ENCODE results near the gene WBP2NL. TPM values are rescaled to one million over a fixed set of nuclear protein-coding genes. Genes with fewer than 3 reads are reported as not detected.

WBP2NL gene
- total RNA-seq, 1 experiment from 2014 or later: 0.22 TPM

DNA sequence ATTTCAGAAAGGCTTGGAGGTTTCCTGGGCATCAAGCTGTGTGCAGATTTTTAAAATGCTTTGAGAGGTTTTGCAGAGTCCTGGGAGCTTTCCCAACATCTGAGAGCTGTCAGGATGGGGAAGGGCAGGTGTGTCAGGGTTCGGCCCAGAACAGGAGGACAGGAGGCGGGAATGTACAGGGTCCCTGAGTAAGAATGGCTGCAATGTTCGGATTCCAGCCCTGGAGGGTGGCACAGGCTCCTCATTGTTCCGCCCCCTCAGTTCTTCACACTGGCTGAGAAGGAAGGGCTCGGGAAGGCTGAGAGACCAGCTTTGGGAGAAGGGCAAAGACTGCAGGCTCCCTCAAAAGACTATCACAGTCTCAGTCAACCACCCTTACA lies 34.5 kb upstream of the WBP2NL start:
- Histone ChIP-seq H3K4me1 (ENCODE audit: insufficient read depth, low read length) (no peaks in the 10 kb centered on the region), H2BK120ac (ENCODE audit: low read depth, low read length, poor library complexity, severe bottlenecking) (no peak overlapping the region), H3K9ac (ENCODE audit: extremely low read depth, insufficient read length, low read length) (no peak overlapping the region), H4K20me1 (ENCODE audit: control insufficient read depth, insufficient read depth, insufficient read length) (no peaks in the 10 kb centered on the region), H3K23me2 (ENCODE audit: insufficient read length, low read depth, low read length, poor library complexity, severe bottlenecking) (no peaks in the 10 kb centered on the region), H2BK15ac (ENCODE audit: low read depth, low read length) (no peak overlapping the region), H2AFZ (ENCODE audit: low read length) (no peak overlapping the region), H3K9me3 (ENCODE audit: control insufficient read depth, low read depth, low read length) (no peaks in the 10 kb centered on the region), H3T11ph (ENCODE audit: low read length) (no peak overlapping the region), H3K79me2 (ENCODE audit: insufficient read depth, low read length) (no peaks in the 10 kb centered on the region), H3K56ac (ENCODE audit: insufficient read length, low read depth, low read length) (no peak overlapping the region), H4K8ac (replicated peaks; ENCODE audit: insufficient read length, low read depth, low read length) (no peak overlapping the region), H3K14ac (ENCODE audit: insufficient read depth, low read length) (no peak overlapping the region), H3K4ac (ENCODE audit: low read depth, low read length) (no peak overlapping the region), H2BK20ac (ENCODE audit: low read depth, low read length, poor library complexity, severe bottlenecking) (no peak overlapping the region), H3K79me1 (ENCODE audit: insufficient read depth, low read depth, low read length, poor library complexity, severe bottlenecking) (no peaks in the 10 kb centered on the region), H3K27ac (ENCODE audit: insufficient read length, low read depth, low read length) (no peak overlapping the region), H2BK12ac (ENCODE audit: insufficient read length, low read depth, low read length) (no peak overlapping the region), H4K5ac (ENCODE audit: insufficient read length, low read depth, low read length) (no peak overlapping the region), H2AK5ac (ENCODE audit: insufficient read length, low read length) (no peak overlapping the region), H4K91ac (ENCODE audit: insufficient read length, low read depth, low read length) (no peak overlapping the region), H2BK5ac (ENCODE audit: insufficient read length, low read length) (no peak overlapping the region), H3K27me3 (ENCODE audit: insufficient read depth, low read length) (no peaks in the 10 kb centered on the region), H3K18ac (ENCODE audit: insufficient read length, low read depth, low read length) (no peak overlapping the region), H3K23ac (ENCODE audit: insufficient read length, low read depth, low read length) (no peak overlapping the region), H3K4me2 (ENCODE audit: insufficient read depth, insufficient read length, low read length) (no peak overlapping the region)
- TF ChIP-seq, protein P1, sequence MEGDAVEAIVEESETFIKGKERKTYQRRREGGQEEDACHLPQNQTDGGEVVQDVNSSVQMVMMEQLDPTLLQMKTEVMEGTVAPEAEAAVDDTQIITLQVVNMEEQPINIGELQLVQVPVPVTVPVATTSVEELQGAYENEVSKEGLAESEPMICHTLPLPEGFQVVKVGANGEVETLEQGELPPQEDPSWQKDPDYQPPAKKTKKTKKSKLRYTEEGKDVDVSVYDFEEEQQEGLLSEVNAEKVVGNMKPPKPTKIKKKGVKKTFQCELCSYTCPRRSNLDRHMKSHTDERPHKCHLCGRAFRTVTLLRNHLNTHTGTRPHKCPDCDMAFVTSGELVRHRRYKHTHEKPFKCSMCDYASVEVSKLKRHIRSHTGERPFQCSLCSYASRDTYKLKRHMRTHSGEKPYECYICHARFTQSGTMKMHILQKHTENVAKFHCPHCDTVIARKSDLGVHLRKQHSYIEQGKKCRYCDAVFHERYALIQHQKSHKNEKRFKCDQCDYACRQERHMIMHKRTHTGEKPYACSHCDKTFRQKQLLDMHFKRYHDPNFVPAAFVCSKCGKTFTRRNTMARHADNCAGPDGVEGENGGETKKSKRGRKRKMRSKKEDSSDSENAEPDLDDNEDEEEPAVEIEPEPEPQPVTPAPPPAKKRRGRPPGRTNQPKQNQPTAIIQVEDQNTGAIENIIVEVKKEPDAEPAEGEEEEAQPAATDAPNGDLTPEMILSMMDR (conservative IDR thresholded peaks at IDR 0.05): no peak
- Mint-ChIP-seq H3K4me1 (peaks cover 32 to 41% of the 10 kb centered on the region in 2 experiments), H3K27me3 (ENCODE audit: low read depth) (peaks cover 29% of the 10 kb centered on the region), H3K9me3 (peaks cover 4 to 5% of the 10 kb centered on the region in 2 experiments; a peak in 4 of 5 replicates), H3K36me3 (ENCODE audit: insufficient read depth in 1 of 3, low read depth in 3 of 3) (peaks cover 2 to 3% (median 3%) of the 10 kb centered on the region in 3 experiments; a peak in 2 of 7 replicates), H3K4me3 (no peak overlapping the region; a peak in 1 of 5 replicates), H3K27ac (peak overlapping the region in 1 of 3 experiments; percentile 62; a peak in 1 of 7 replicates)
- no CpG with 5 or more reads among the region's 5 CpGs for WGBS (ENCODE audit: extremely low coverage, insufficient read length, low lambda C conversion rate)
- no peak for DNase-seq
